Left lung (tissue), 10 donors: ENCODE data around the gene DNAJB14. TPM values are rescaled to one million over a fixed set of nuclear protein-coding genes. Genes with fewer than 3 reads are reported as not detected.
A peak's percentile ranks its signal among the peaks of the same experiment; 100 is the strongest.
"Not testable (repeated sequence)": the region's sequence is repeated elsewhere in the genome, so short reads cannot be mapped to it uniquely, and the experiment has no call there.

ENCODE experiments used
- ATAC-seq: fragments of 200-7000 bp; cut with Tn5 transposase; one replicate; pipeline ENCODE4 v1.9.1; 2020; ENCODE audit warnings: moderate library complexity
- DNase-seq, 4 donors: peaks; one replicate each; pipeline ENCODE4 v3.0.0-alpha.2; 2013 to 2020
- H3K27ac ChIP-seq, 2 donors: fragments of 200-600 bp; sonication (generic) in 1 of 2; one replicate each; pipeline versions ENCODE4 v1.5.0 to v1.8.0; 2020 to 2021
- H3K27me3 ChIP-seq, 2 donors: fragments of 200-600 bp; sonication (generic) in 1 of 2; one replicate each; pipeline versions ENCODE4 v1.5.0 to v1.8.0; 2020 to 2021
- H3K36me3 ChIP-seq, 2 donors: fragments of 200-600 bp; sonication (generic) in 1 of 2; one replicate each; pipeline versions ENCODE4 v1.5.0 to v1.8.0; 2020 to 2021
- H3K4me1 ChIP-seq, 2 donors: fragments of 200-600 bp; one replicate each; pipeline ENCODE4 v1.8.0; 2021
- H3K4me3 ChIP-seq, 2 donors: fragments of 200-600 bp; sonication (generic) in 1 of 2; one replicate each; pipeline versions ENCODE4 v1.5.0 to v1.8.0; 2020 to 2021; ENCODE audit warnings: mild to moderate bottlenecking in 1 of 2
- H3K9me3 ChIP-seq, 2 donors: fragments of 200-600 bp; sonication (generic) in 1 of 2; one replicate each; pipeline versions ENCODE4 v1.5.0 to v1.8.0; 2020 to 2021
- CTCF ChIP-seq, 2 donors: fragments of 200-600 bp; sonication (generic) in 1 of 2; IDR thresholded peaks; one replicate each; pipeline versions ENCODE4 v1.5.0 to v1.8.0; 2021; ENCODE audit warnings: antibody characterized with exemption in 2 of 2
- intact Hi-C, 2 donors: fragments of 100-400 bp; cut with DNase I; formaldehyde crosslinking; loops; one replicate each; pipeline versions ENCODE4 v1.11.2 to v1.14.2; 2022
- polyA plus RNA-seq, 6 donors: library from polyadenylated mRNA; unstranded; fragments of 120-200 nt; gene quantifications; one replicate each; pipeline ENCODE4 v1.2.1, GENCODE V29; 2013; ENCODE audit not compliant: insufficient read length in 6 of 6
- total RNA-seq, 2 donors: library from RNA; stranded (reverse); fragmentation: NEBNext Ultra II Directional; extraction: Animal tissue kit (Norgen Biotek cat#: 25700); gene quantifications; one replicate each; pipeline ENCODE4 v1.2.1, GENCODE V29; 2021
- donor health status: DM: no; HTN: yes; CAD: no.
- donor health status: DM: no; HTN: no; CAD: no.

Gene DNAJB14
- total and polyA plus RNA-seq, 8 donors, result 44.7 to 60.3 (median 50.5) TPM

GRCh38 chr4:99965674-99966350 is 19.4 kb upstream of the DNAJB14 start:
- Histone ChIP-seq H3K4me1 (no peaks in the 10 kb centered on the region), H3K9me3 (no peaks in the 10 kb centered on the region), H3K27me3 (no peaks in the 10 kb centered on the region), H3K36me3 (no peaks in the 10 kb centered on the region), H3K4me3 (no peak overlapping the region), H3K27ac (no peak overlapping the region)
- no peak for ATAC-seq
- no peak for TF ChIP-seq CTCF (IDR thresholded peaks at IDR 0.05)
- DNase-seq, result no peak
- intact Hi-C loops, result no loop called here

DNA sequence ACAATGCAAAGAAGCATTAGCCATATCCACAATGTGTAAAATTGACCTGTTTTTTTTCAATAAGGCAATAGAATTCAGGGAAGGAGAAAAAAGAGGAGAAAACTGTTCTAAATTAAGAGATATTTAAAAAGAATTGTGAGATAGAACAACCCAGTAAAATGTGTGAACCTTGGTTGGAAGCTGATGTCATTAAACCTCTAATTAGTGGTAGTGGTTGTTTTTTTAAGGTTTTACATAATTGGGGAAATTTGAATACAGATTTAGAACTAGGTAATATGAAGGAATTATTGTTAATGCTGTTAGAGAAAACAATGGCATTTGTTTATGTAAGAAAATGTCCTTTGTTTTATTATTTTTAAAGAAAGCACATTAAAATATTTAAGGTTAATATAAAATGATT is 18.8 kb upstream of the DNAJB14 start:
- intact Hi-C loops, result no loop called here
- no peak for ATAC-seq

GRCh38 chr4:99961711-99962110 is 15.3 kb upstream of the DNAJB14 start:
- ATAC-seq, result no peak
- TF ChIP-seq CTCF (IDR thresholded peaks at IDR 0.05), result no peak

More for the DNA sequence above, 18.8 kb upstream of the DNAJB14 start:
- Histone ChIP-seq H3K36me3 (no peaks in the 10 kb centered on the region), H3K27ac (no peak overlapping the region), H3K27me3 (no peaks in the 10 kb centered on the region), H3K9me3 (no peaks in the 10 kb centered on the region), H3K4me3 (no peak overlapping the region), H3K4me1 (no peaks in the 10 kb centered on the region)
- DNase-seq, result no peak
- no peak for TF ChIP-seq CTCF (IDR thresholded peaks at IDR 0.05)

GRCh38 chr4:99960648-99961047 is 14.2 kb upstream of the DNAJB14 start:
- Histone ChIP-seq H3K4me3 (no peak overlapping the region), H3K27ac (no peak overlapping the region), H3K36me3 (no peaks in the 10 kb centered on the region), H3K27me3 (no peaks in the 10 kb centered on the region), H3K9me3 (no peaks in the 10 kb centered on the region), H3K4me1 (no peaks in the 10 kb centered on the region)
- no peak for TF ChIP-seq CTCF (IDR thresholded peaks at IDR 0.05)
- intact Hi-C loops, result no loop called here
- DNase-seq (no peak), ATAC-seq (no peak)

More at GRCh38 chr4:99961711-99962110, 15.3 kb upstream of the DNAJB14 start:
- DNase-seq, result no peak
- no peaks in the 10 kb centered on the region for H3K9me3 ChIP-seq
- no peaks in the 10 kb centered on the region for H3K27me3 ChIP-seq
- H3K36me3 ChIP-seq, result no peaks in the 10 kb centered on the region
- no peak overlapping the region for H3K4me3 ChIP-seq
- intact Hi-C loops, result no loop called here
- H3K4me1 ChIP-seq, result no peaks in the 10 kb centered on the region
- H3K27ac ChIP-seq, result no peak overlapping the region

GRCh38 chr4:99958207-99958606 is 11.8 kb upstream of the DNAJB14 start:
- H3K4me3 ChIP-seq, DNase-seq, H3K27me3 ChIP-seq, ATAC-seq, H3K9me3 ChIP-seq, H3K4me1 ChIP-seq, H3K36me3 ChIP-seq, intact Hi-C loops, H3K27ac ChIP-seq: not testable (repeated sequence)

DNA sequence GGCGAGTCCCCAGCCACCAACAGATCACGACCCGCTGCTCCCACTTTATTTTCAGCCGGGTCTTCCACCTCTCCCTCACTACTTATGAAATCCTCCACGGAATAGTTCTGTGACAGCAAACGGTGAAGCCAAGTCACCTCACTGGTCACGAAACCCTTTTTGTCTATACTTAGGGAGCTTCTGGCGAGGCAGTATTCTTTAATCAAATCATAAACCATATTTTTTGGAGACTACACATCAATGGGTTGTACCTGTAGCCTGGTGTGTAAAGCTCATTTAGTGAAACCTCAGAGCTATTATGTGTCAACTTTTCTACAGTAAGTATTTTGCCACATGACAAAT is 4.5 kb upstream of the DNAJB14 start:
- H3K9me3 ChIP-seq, result no peaks in the 10 kb centered on the region
- intact Hi-C loops, result no loop called here
- peaks cover 0 to 31% of the 10 kb centered on the region in 2 donors for H3K4me1 ChIP-seq
- ATAC-seq (no peak), DNase-seq (no peak)
- TF ChIP-seq CTCF (IDR thresholded peaks at IDR 0.05), result no peak
- H3K27me3 ChIP-seq, result no peaks in the 10 kb centered on the region
- H3K36me3 ChIP-seq, result peaks cover 0 to 10% of the 10 kb centered on the region in 2 donors
- peak overlapping the region; percentile 71 to 74 for H3K4me3 ChIP-seq
- H3K27ac ChIP-seq, result peak overlapping the region; percentile 85 to 89
